CD14-positive monocyte (primary cell): ENCODE data around the gene BRCA2. TPM values are rescaled to one million over a fixed set of nuclear protein-coding genes. Genes with fewer than 3 reads are reported as not detected.
A peak's percentile ranks its signal among the peaks of the same experiment; 100 is the strongest.

ENCODE experiments used
- DNase-seq, 3 donors: peaks; one replicate each; pipeline ENCODE4 v3.0.0-alpha.2; 2011 to 2022
- H2AFZ ChIP-seq: 2 replicates; pipeline ENCODE4 v1.6.0; 2012; ENCODE audit warnings: mild to moderate bottlenecking, low read depth, low read length, inconsistent platforms; ENCODE audit not compliant: insufficient read depth, poor library complexity, severe bottlenecking
- H3K27ac ChIP-seq, 2 donors: 1 replicate in 1 of 2; 2 replicates in 1 of 2; pipeline ENCODE4 v1.5.1; 2012 to 2013; ENCODE audit warnings: low read length in 2 of 2, control low read depth in 1 of 2, inconsistent platforms in 1 of 2, low read depth in 1 of 2, mild to moderate bottlenecking in 1 of 2
- H3K27me3 ChIP-seq, 2 donors: one replicate each; pipeline versions ENCODE4 v1.6.0 to v1.6.1; 2011 to 2013; ENCODE audit warnings: low read length in 2 of 2; ENCODE audit not compliant: control insufficient read depth in 2 of 2, insufficient read depth in 2 of 2
- H3K36me3 ChIP-seq, 2 donors: replicated peaks in 1 of 2; 1 replicate in 1 of 2; 2 replicates in 1 of 2; pipeline versions ENCODE4 v1.5.1 to v1.6.1; 2012 to 2013; ENCODE audit warnings: low read length in 2 of 2, control low read depth in 1 of 2, inconsistent platforms in 1 of 2, mild to moderate bottlenecking in 1 of 2; ENCODE audit not compliant: insufficient read depth in 2 of 2, control insufficient read depth in 1 of 2
- H3K4me1 ChIP-seq, 2 donors: 1 replicate in 1 of 2; 2 replicates in 1 of 2; pipeline versions ENCODE4 v1.5.1 to v1.6.1; 2012 to 2013; ENCODE audit warnings: low read length in 2 of 2, control low read depth in 1 of 2, inconsistent platforms in 1 of 2, mild to moderate bottlenecking in 1 of 2, moderate library complexity in 1 of 2; ENCODE audit not compliant: insufficient read depth in 2 of 2, control insufficient read depth in 1 of 2
- H3K4me2 ChIP-seq: replicated peaks from 2 replicates; pipeline ENCODE3; 2012; ENCODE audit warnings: low read length, moderate library complexity, mild to moderate bottlenecking; ENCODE audit not compliant: poor library complexity, severe bottlenecking; ENCODE audit errors: extremely low read depth
- H3K4me3 ChIP-seq, 3 experiments: fragments of 200-600 bp in 1 of 3; sonication (generic) in 1 of 3; replicated peaks in 1 of 3; 1 replicate in 2 of 3; 2 replicates in 1 of 3; pipeline ENCODE4 v1.5.1; 2011 to 2013; ENCODE audit warnings: low read length in 3 of 3, mild to moderate bottlenecking in 3 of 3, control low read depth in 2 of 3, low read depth in 2 of 3, inconsistent platforms in 1 of 3, moderate library complexity in 1 of 3
- H3K79me2 ChIP-seq: 2 replicates; pipeline ENCODE4 v1.6.0; 2012; ENCODE audit warnings: mild to moderate bottlenecking, control low read depth, inconsistent platforms, low read length, moderate library complexity; ENCODE audit not compliant: insufficient read depth
- H3K9ac ChIP-seq: 2 replicates; pipeline ENCODE4 v1.6.0; 2017; ENCODE audit warnings: low read length, mild to moderate bottlenecking; ENCODE audit not compliant: insufficient read depth, poor library complexity, severe bottlenecking
- H3K9me3 ChIP-seq, 2 donors: replicated peaks in 1 of 2; 1 replicate in 1 of 2; 2 replicates in 1 of 2; pipeline versions ENCODE4 v1.5.1 to v1.6.1; 2012 to 2013; ENCODE audit warnings: low read length in 2 of 2, control low read depth in 1 of 2; ENCODE audit not compliant: control insufficient read depth in 1 of 2, insufficient read depth in 1 of 2
- H4K20me1 ChIP-seq: 2 replicates; pipeline ENCODE4 v1.6.0; 2012; ENCODE audit warnings: mild to moderate bottlenecking, low read length, control low read depth, moderate library complexity; ENCODE audit not compliant: insufficient read depth
- H3K27ac Mint-ChIP-seq, 7 donors: one replicate each; pipeline ENCODE4 v1.8.0; 2020; ENCODE audit warnings: mild to moderate bottlenecking in 7 of 7, mixed read lengths in 7 of 7, moderate library complexity in 6 of 7, inconsistent platforms in 2 of 7
- H3K27me3 Mint-ChIP-seq, 3 donors: one replicate each; pipeline ENCODE4 v1.8.0; 2021 to 2022; ENCODE audit warnings: low read depth in 3 of 3, mild to moderate bottlenecking in 3 of 3, mixed read lengths in 3 of 3, moderate library complexity in 3 of 3, inconsistent platforms in 1 of 3
- H3K36me3 Mint-ChIP-seq, 2 donors: one replicate each; pipeline ENCODE4 v1.8.0; 2020; ENCODE audit warnings: mixed read lengths in 2 of 2, inconsistent platforms in 1 of 2, mild to moderate bottlenecking in 1 of 2
- H3K4me1 Mint-ChIP-seq: one replicate; pipeline ENCODE4 v1.8.0; 2020; ENCODE audit warnings: mild to moderate bottlenecking, mixed read lengths
- H3K4me3 Mint-ChIP-seq, 2 donors: one replicate each; pipeline ENCODE4 v1.8.0; 2020; ENCODE audit warnings: mild to moderate bottlenecking in 2 of 2, mixed read lengths in 2 of 2, moderate library complexity in 1 of 2
- H3K9me3 Mint-ChIP-seq, 7 donors: one replicate each; pipeline ENCODE4 v1.8.0; 2020 to 2022; ENCODE audit warnings: mixed read lengths in 7 of 7, mild to moderate bottlenecking in 6 of 7, moderate library complexity in 6 of 7, inconsistent platforms in 2 of 7
- CTCF ChIP-seq: fragments of 200-600 bp; IDR thresholded peaks from one replicate; pipeline ENCODE4 v1.8.0; 2022; ENCODE audit warnings: antibody characterized with exemption, mild to moderate bottlenecking
- WGBS: methylation state at CpG from one replicate; pipeline ENCODE4 v1.1.5; 2013; ENCODE audit warnings: missing lambda C conversion rate; ENCODE audit not compliant: insufficient coverage; 5-methylcytosine and 5-hydroxymethylcytosine counted together
- intact Hi-C, 2 donors: fragments of 100-400 bp; cut with micrococcal nuclease; formaldehyde crosslinking; loops; one replicate each; pipeline versions ENCODE4 v1.15.0 to v1.15.1; 2023
- polyA plus RNA-seq, 3 donors: library from polyadenylated mRNA; depleted of rRNA in 1 of 3; unstranded in 2 of 3; stranded (reverse) in 1 of 3; fragments of 300-500 nt in 2 of 3; fragments of >200 nt in 1 of 3; fragmentation: Illumina TruSeq in 2 of 3; gene quantifications; 1 replicate in 2 of 3; 2 replicates in 1 of 3; pipeline ENCODE4 v1.2.3, GENCODE V29; 2012 to 2021

BRCA2 gene
- polyA plus RNA-seq, 3 donors = 0.32 to 0.36 (median 0.36) TPM

DNA sequence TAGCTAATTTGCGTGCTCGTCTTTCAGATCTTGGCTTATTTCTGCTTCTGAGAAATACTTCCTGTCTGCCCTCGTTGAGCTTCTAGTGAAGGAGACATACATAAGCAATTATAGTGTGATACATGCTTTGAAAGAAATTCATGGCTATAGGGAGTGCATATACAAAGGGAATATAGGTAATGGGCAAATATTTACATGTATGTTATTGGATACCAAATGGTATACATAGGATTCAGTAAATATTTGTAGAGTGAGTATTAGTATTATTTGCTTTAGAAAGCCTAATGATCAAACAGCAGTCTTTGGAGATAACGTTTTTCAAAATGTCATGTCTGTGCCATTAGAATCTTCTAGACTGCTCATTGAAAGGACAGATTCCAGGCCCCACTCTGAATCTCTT lies 5.2 kb downstream of the BRCA2 start:
- Mint-ChIP-seq H3K27me3 (peaks cover 0 to 1% (median 0%) of the 10 kb centered on the region in 3 donors), H3K27ac (peak overlapping the region in 2 of 7 donors; percentile 16 to 33), H3K4me3 (no peak overlapping the region), H3K36me3 (peaks cover 18 to 22% of the 10 kb centered on the region in 2 donors), H3K9me3 (peaks cover 0 to 1% (median 0%) of the 10 kb centered on the region in 7 donors), H3K4me1 (peaks cover 20% of the 10 kb centered on the region)
- WGBS = 56% methylated on average over 4 of the region's 4 CpGs
- intact Hi-C loops = no loop called here
- H3K9me3 ChIP-seq = no peaks in the 10 kb centered on the region
- H3K27me3 ChIP-seq = no peaks in the 10 kb centered on the region
- H3K4me1 ChIP-seq = peaks cover 26 to 28% of the 10 kb centered on the region in 2 donors
- H2AFZ ChIP-seq = peak overlapping the region; percentile 3
- no peak for TF ChIP-seq CTCF
- H3K36me3 ChIP-seq = peaks cover 0 to 40% of the 10 kb centered on the region in 2 donors
- H3K79me2 ChIP-seq = peaks cover 70% of the 10 kb centered on the region
- H3K9ac ChIP-seq = no peak overlapping the region
- H3K4me2 ChIP-seq = no peak overlapping the region
- DNase-seq = no peak
- H3K4me3 ChIP-seq = no peak overlapping the region
- peak overlapping the region in 1 of 2 donors; percentile 28 for H3K27ac ChIP-seq
- H4K20me1 ChIP-seq = no peaks in the 10 kb centered on the region

- Mint-ChIP-seq H3K36me3 (peaks cover 24 to 39% of the 10 kb centered on the region in 2 donors), H3K27ac (peak overlapping the region in 2 of 7 donors; percentile 11 to 76), H3K9me3 (no peaks in the 10 kb centered on the region), H3K4me1 (peaks cover 5% of the 10 kb centered on the region), H3K4me3 (no peak overlapping the region), H3K27me3 (no peaks in the 10 kb centered on the region)
- no peak overlapping the region for H3K4me2 ChIP-seq
- H3K4me1 ChIP-seq = no peaks in the 10 kb centered on the region
- no peaks in the 10 kb centered on the region for H3K27me3 ChIP-seq
- H2AFZ ChIP-seq = peak overlapping the region; percentile 17
- no peak overlapping the region for H3K27ac ChIP-seq
- H3K9ac ChIP-seq = no peak overlapping the region
- H3K4me3 ChIP-seq = no peak overlapping the region
- TF ChIP-seq CTCF = no peak
- peaks cover 46% of the 10 kb centered on the region for H3K79me2 ChIP-seq
- no peak for DNase-seq
- H3K36me3 ChIP-seq = peaks cover 2 to 65% of the 10 kb centered on the region in 2 donors
- intact Hi-C loops = no loop called here
- H4K20me1 ChIP-seq = no peaks in the 10 kb centered on the region
- H3K9me3 ChIP-seq = no peaks in the 10 kb centered on the region
Observed at GRCh38 chr13:32323912-32324311, 8.6 kb downstream of the BRCA2 start.
